Measurements from ENCODE around the gene PTGFRN.
A peak's percentile ranks its signal among the peaks of the same experiment; 100 is the strongest.
"Not testable (repeated sequence)": the region's sequence is repeated elsewhere in the genome, so short reads cannot be mapped to it uniquely, and the experiment has no call there.

PTGFRN gene

GRCh38 chr1:116909512-116910378 is at the start of gene PTGFRN:
Gene PTGFRN, plus strand, starts transcription at chr1:116909916. Its CDS starts 288 bp downstream, at chr1:116910204.
- DNase-seq (ENCODE audit: extremely low read depth in 1 of 2, low read depth in 1 of 2) = peak in 1 of 2 donors; percentile 0

- DNase-seq (ENCODE audit: extremely low read depth in 1 of 2, low read depth in 1 of 2) = not testable (repeated sequence)
Observed at GRCh38 chr1:116860167-116860566, 49.5 kb upstream of the PTGFRN start.

GRCh38 chr1:116861137-116861536 is 48.6 kb upstream of the PTGFRN start:
- DNase-seq (ENCODE audit: extremely low read depth in 1 of 2, low read depth in 1 of 2) = no peak

DNA sequence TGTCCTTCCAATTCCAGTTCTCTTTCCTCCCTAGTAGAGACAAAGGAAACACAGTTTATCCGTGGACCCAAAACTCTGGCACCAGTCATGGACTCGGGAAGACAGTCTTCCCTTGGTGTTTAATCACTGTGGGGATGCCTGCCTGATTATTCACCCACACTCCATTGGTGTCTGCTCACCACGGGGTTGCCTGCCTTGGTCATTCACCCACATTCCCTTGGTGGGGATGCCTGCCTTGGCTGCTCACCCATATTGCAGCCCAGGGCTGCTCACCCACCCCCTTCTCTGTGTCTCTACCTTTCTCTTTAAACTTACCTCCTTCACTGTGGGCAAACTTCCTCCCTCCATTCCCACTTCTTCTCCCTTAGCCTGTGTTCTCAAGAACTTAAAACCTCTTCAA is 46.7 kb upstream of the PTGFRN start:
- DNase-seq (ENCODE audit: extremely low read depth in 1 of 2, low read depth in 1 of 2) = not testable (repeated sequence)

DNA sequence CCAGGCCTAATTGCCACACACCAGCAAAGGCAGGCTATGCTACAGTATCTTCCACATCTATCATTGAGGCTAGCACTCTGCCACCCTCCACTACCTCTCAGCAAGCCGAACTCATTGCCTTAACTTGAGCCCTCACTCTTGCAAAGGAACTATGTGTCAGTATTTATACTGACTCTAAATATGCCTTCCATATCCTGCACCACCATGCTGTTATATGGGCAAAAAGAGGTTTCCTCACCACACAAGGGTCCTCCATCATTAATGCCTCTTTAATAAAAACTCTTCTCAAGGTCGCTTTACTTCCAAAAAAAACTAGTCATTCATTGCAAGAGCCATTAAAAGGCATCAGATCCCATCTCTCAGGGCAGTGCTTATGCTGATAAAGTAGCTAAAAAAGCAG is 43.2 kb upstream of the PTGFRN start:
- DNase-seq (ENCODE audit: extremely low read depth in 1 of 2, low read depth in 1 of 2) = not testable (repeated sequence)

- no peak for DNase-seq (ENCODE audit: extremely low read depth in 1 of 2, low read depth in 1 of 2)
Observed at GRCh38 chr1:116868385-116868784, 41.3 kb upstream of the PTGFRN start.

- DNase-seq (ENCODE audit: extremely low read depth in 1 of 2, low read depth in 1 of 2) = no peak
Observed at GRCh38 chr1:116869611-116870010, 40.1 kb upstream of the PTGFRN start.

DNA sequence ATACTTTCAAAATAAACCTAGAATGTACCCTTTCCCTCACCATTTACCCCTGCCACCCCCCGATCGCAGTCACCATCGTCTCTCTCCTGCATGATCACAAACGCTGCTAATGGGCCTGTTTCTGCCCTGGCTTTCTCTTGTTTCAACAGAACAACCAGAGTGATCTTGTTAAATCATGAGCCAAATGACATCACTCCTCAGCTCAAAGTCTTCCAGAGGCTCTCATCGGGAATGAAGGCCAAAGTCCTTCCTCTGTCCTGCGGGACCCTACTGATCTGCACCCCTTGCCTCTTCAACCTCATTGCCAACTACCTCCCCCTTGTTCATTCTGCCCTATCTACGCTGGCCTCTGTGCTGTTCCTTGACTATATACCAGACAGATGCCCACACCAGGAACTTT is 39.4 kb upstream of the PTGFRN start:
- DNase-seq (ENCODE audit: extremely low read depth in 1 of 2, low read depth in 1 of 2) = no peak

DNA sequence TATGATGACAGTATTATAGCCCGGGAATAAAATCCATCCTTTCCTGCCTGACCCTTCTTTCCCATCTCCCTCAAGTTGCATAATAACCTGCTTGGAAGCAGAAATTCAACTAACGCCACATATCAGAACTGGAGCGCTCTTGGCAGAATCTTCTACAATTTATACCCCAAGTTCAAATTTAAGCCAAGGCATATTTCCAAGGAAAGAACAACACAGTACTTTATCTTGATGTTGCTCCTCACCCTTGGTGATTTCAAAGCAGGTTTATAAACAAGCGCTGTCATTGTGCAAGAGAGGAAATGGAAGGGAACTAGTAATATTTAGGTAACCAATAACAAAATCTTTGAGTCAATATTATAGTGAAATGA is 38.0 kb upstream of the PTGFRN start:
- no peak for DNase-seq (ENCODE audit: extremely low read depth in 1 of 2, low read depth in 1 of 2)

GRCh38 chr1:116873680-116874271 is 35.9 kb upstream of the PTGFRN start:
- no peak for DNase-seq (ENCODE audit: extremely low read depth in 1 of 2, low read depth in 1 of 2)

DNA sequence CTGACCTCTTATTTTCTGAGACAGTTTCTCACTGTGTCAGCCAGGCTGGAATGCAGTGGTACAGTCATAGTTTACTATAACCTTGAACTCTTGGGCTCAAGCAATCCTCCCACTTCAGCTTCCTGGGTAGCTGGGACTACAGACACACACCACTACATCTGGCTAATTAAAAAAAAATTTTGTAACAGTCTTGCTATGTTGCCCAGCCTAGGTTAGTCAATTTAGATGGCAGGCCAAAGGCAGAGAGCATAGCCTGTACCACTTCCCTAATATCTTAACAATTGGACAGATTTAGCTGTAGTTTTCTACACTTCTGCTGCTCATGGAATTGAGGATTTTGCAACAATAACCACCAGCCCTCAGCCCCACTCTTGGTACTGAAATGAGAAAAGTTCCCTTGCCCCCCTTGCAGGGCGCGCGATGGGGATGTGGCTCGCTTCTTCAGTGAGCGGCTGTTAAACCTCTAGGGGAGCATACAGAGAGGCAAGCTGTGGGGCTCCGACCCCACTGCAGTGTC is 34.9 kb upstream of the PTGFRN start:
- no peak for DNase-seq (ENCODE audit: extremely low read depth in 1 of 2, low read depth in 1 of 2)

DNA sequence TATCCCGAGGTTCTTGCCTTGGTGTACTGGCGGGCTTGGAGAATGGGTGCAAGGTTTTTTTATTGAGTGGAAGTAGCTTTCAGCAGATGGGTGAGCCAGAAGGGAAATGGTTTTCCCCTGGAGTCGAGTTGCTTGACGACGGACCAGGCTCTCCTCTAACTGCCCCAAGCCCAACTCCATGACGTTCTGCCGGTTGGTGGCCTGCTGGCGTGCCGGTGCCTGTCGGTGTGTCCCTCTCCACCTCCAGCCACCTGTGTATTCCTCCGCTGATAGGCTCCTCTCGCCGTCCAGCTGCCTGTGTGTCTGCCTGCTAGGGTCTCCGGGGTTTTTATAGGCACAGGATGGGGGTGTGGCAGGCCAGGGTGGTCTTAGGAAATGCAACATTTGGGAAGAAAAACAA is 34.3 kb upstream of the PTGFRN start:
- DNase-seq (ENCODE audit: extremely low read depth in 1 of 2, low read depth in 1 of 2) = no peak

DNA sequence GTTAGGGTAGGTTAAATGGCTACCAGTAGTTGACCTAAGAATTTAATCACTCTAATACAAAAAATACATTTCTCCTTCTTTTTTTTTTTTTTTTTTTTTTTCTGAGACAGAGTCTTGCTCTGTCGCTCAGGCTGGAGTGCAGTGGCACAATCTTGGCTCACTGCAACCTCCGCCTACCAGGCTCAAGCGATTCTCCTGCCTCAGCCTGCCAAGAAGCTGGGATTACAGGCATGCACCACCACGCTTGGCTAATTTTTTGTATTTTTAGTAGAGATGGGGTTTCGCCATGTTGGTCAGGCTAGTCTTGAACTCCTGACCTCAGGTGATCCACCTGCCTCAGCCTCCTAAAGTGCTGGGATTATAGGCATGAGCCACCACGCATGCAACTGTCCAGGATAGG is 33.8 kb upstream of the PTGFRN start:
- DNase-seq (ENCODE audit: extremely low read depth in 1 of 2, low read depth in 1 of 2) = not testable (repeated sequence)

- DNase-seq (ENCODE audit: extremely low read depth in 1 of 2, low read depth in 1 of 2) = no peak
Observed at GRCh38 chr1:116877141-116877818, 32.4 kb upstream of the PTGFRN start.

DNA sequence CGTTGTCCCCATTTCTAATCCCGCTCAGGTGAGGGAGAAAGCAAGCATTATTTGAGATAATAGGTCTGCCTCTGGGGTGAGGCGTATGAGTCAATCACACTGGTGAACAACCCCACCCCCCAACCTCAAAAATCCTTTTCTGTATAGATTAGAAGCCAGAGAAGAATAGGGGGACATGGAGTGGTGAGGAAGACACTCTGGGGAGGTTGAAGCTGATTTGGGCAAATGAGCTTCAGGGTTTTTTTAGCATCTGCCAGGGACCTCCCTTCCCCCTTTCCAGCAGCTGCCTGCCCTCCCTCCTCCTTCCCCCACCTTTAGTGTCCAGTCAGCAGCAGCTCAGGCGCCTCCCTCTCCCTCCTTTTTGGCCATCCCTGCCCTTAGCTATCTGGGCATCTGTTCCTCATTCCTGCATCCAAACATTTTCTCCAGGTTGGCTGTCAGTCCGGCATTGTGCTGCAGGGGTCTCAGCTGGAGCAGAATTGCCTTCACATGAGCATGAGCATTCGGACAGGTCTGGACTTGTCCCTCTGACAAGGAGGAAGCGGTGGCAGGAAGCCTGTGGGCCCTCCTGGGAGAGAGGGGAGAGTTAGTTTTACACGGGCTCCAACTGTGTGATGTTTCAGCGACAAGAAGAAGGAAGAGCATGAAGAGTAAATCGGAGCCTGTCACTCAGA is 30.8 kb upstream of the PTGFRN start:
- DNase-seq (ENCODE audit: extremely low read depth in 1 of 2, low read depth in 1 of 2) = no peak

DNA sequence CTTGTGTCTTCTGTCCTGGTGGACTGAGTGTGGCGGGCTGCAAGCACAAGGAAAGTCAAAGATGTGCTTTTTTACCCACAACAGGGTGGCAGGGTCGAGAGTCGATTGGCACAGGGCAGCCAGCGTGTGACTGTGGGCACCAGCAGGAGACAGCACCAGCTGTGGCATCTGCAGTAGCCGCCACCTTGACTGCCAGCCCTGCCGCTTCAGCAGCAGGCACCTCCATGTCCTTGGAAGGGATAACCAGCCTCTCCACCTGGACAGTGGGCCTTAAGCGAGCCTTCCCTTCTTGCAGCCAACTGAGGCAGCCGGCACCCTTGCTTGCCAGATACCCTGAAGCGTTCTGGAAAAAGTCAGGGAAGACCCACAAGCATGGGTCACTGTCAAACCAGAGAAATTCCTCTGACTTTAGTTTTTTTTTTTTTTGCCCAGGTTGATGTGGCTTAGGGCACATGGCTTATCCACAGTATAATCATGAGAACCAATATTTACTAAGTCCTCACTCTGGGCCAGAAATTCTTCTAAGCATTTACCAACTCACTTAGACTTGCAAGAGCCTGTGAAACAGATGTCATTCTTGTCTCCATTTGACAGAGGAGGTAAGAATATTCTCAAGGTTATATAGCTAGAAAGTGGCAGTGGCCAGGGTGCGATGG is 30.1 kb upstream of the PTGFRN start:
- DNase-seq (ENCODE audit: extremely low read depth in 1 of 2, low read depth in 1 of 2) = no peak

DNA sequence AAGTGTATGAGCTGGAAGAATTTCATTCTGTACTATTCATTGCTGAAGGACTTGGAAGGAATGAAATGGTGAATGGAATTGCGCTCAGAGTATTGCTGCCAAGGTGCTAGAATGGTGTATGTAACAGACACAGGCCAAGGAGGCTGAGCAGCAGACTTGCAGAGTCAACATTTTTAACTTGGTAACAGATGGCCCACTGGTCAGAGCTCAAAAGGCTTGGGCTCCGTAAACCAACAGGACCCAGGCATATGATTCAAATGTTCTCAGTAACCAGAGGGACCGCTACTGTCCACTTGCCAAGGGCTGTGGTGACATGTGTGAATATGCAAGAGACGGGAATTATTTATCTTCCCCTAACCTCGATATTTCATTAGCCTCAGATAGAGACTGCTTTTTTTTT is 28.8 kb upstream of the PTGFRN start:
- no peak for DNase-seq (ENCODE audit: extremely low read depth in 1 of 2, low read depth in 1 of 2)

- DNase-seq (ENCODE audit: extremely low read depth in 1 of 2, low read depth in 1 of 2) = no peak
Observed at GRCh38 chr1:116881879-116882520, 27.7 kb upstream of the PTGFRN start.

DNA sequence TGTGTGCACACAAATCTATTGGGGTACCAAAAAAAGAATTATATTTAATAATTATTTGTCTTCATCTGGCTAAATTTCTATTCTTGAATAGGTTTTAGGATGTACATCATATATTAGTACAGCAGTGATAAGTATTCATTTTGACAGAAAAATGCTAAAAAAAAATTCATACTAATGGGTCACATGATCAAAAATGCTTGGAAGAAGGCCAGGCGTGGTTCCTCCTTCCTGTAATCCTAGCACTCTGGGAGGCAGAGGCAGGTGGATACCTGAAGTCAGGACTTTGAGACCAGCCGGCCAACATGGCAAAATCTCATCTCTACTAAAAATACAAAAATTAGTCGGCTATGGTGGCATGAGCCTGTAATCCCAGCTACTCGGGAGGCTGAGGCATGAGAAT is 26.9 kb upstream of the PTGFRN start:
- no peak for DNase-seq (ENCODE audit: extremely low read depth in 1 of 2, low read depth in 1 of 2)

DNA sequence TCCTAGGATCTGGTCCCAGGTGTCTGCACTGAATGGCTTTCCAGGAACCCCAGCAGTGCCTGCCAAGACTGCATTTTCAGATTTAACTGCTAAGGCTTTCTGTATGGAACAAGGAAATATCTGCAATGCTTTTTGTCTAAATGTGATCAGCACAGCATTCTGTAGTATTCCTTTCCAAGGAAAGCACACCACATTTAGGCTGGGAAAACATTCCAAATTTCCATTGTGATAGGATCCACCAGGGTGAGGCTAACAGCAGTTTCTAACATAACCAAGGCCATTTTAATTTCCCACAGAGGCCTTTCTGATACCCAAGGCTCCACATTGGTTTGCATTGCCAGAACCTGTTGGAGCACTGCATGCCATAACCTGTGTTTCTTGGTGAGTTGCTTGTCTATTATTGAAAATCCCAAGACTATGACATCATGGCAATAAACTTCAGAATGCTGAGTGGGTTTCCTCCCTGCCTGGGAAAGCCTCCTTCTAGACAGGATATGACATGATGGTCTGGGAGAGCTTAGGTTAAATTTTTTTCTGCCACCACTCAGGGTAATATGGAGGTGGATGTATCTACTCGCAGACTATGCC is 23.3 kb upstream of the PTGFRN start:
- no peak for DNase-seq (ENCODE audit: extremely low read depth in 1 of 2, low read depth in 1 of 2)
